SK-N-SH (cell line): ENCODE data around the gene LPCAT2. TPM values are rescaled to one million over a fixed set of nuclear protein-coding genes. Genes with fewer than 3 reads are reported as not detected.

Source experiments
- CTCF ChIA-PET: fragments of 300-600, 350-600 bp; formaldehyde crosslinking; extraction: SDS; loops from one replicate; lab custom pipeline; 2021; lab: Yijun Ruan, JAX
- POLR2A ChIA-PET: fragments of 350-600 bp; sonication (Branson Sonifier 250); formaldehyde crosslinking; extraction: SDS; loops from one replicate; lab custom pipeline; 2020; ENCODE audit warnings: antibody characterized with exemption, inconsistent platforms; lab: Yijun Ruan, JAX
- DNase-seq: peaks from one replicate; pipeline ENCODE4 v3.0.0; 2012
- H2AFZ ChIP-seq: fragments of 200-600 bp; sonication (generic); 2 replicates; pipeline ENCODE4 v1.8.1; 2016; ENCODE audit warnings: antibody characterized with exemption, mild to moderate bottlenecking, low read depth
- H3F3A ChIP-seq: fragments of 200-600 bp; sonication (generic); replicated peaks from 2 replicates; pipeline ENCODE3; 2016; ENCODE audit warnings: antibody characterized with exemption, mild to moderate bottlenecking; ENCODE audit not compliant: insufficient read depth
- H3K27ac ChIP-seq, 2 experiments: fragments of 200-500 bp in 1 of 2; fragments of 200-600 bp in 1 of 2; sonication (Bioruptor generic) in 1 of 2; sonication (generic), shearing (Covaris generic) in 1 of 2; 2 replicates each; pipeline versions ENCODE4 v1.5.1 to v1.6.1; 2014 to 2016; ENCODE audit warnings: low read depth in 2 of 2, inconsistent platforms in 1 of 2, low read length in 1 of 2, mild to moderate bottlenecking in 1 of 2, mixed read lengths in 1 of 2
- H3K27me3 ChIP-seq: fragments of 200-600 bp; sonication (generic), shearing (Covaris generic); 2 replicates; pipeline ENCODE4 v1.6.1; 2016; ENCODE audit warnings: mixed run types; ENCODE audit not compliant: insufficient read depth
- H3K36me3 ChIP-seq, 2 experiments: fragments of 200-500 bp in 1 of 2; fragments of 200-600 bp in 1 of 2; sonication (Bioruptor generic) in 1 of 2; sonication (generic) in 1 of 2; replicated peaks in 1 of 2; 2 replicates each; pipeline versions ENCODE3 to v1.5.1; 2014 to 2016; ENCODE audit warnings: low read length in 1 of 2, mild to moderate bottlenecking in 1 of 2; ENCODE audit not compliant: insufficient read depth in 2 of 2, control insufficient read depth in 1 of 2
- H3K4me1 ChIP-seq, 2 experiments: fragments of 200-500 bp in 1 of 2; fragments of 200-600 bp in 1 of 2; sonication (Bioruptor generic) in 1 of 2; sonication (generic), shearing (Covaris generic) in 1 of 2; 2 replicates each; pipeline versions ENCODE4 v1.5.1 to v1.6.1; 2014 to 2016; ENCODE audit warnings: low read depth in 1 of 2, low read length in 1 of 2, mixed run types in 1 of 2; ENCODE audit not compliant: insufficient read depth in 2 of 2, control insufficient read depth in 1 of 2
- H3K4me2 ChIP-seq: fragments of 200-600 bp; sonication (generic), shearing (Covaris generic); 2 replicates; pipeline ENCODE4 v1.6.1; 2017; ENCODE audit warnings: mixed run types
- H3K4me3 ChIP-seq, 2 experiments: fragments of 200-500 bp in 1 of 2; fragments of 200-600 bp in 1 of 2; sonication (Bioruptor generic) in 1 of 2; sonication (generic), shearing (Covaris generic) in 1 of 2; 2 replicates each; pipeline versions ENCODE4 v1.5.1 to v1.8.1; 2014 to 2016; ENCODE audit warnings: low read depth in 2 of 2, inconsistent platforms in 1 of 2, low read length in 1 of 2, mild to moderate bottlenecking in 1 of 2, mixed read lengths in 1 of 2, moderate library complexity in 1 of 2
- H3K79me2 ChIP-seq: fragments of 200-600 bp; sonication (generic); 2 replicates; pipeline ENCODE4 v1.8.1; 2017; ENCODE audit warnings: mild to moderate bottlenecking; ENCODE audit not compliant: insufficient read depth
- H3K9ac ChIP-seq: fragments of 200-600 bp; sonication (generic); 2 replicates; pipeline ENCODE4 v1.6.1; 2017; ENCODE audit warnings: mixed run types
- H3K9me2 ChIP-seq: fragments of 200-600 bp; sonication (generic); 2 replicates; pipeline ENCODE4 v1.6.1; 2017; ENCODE audit warnings: mixed run types
- H3K9me3 ChIP-seq: fragments of 200-600 bp; sonication (generic); 2 replicates; pipeline ENCODE4 v1.6.1; 2017; ENCODE audit warnings: mixed run types, mild to moderate bottlenecking, moderate library complexity
- H4K20me1 ChIP-seq: fragments of 200-600 bp; sonication (generic); 2 replicates; pipeline ENCODE4 v1.6.1; 2017; ENCODE audit warnings: mild to moderate bottlenecking, mixed run types; ENCODE audit not compliant: insufficient read depth
- CHD2 ChIP-seq: fragments of 150-350 bp; IDR thresholded peaks from 2 replicates; pipeline ENCODE4 v1.6.1; 2018; ENCODE audit warnings: low read length; ENCODE audit not compliant: partially characterized antibody
- ELF1 ChIP-seq: IDR thresholded peaks from 2 replicates; pipeline ENCODE4 v1.4.0; 2012
- EZH2phosphoT487 ChIP-seq: fragments of 200-600 bp; sonication (generic); IDR thresholded peaks from 2 replicates; pipeline ENCODE4 v1.6.1; 2017; ENCODE audit warnings: low read depth, mixed run types, mild to moderate bottlenecking, antibody characterized with exemption, moderate library complexity, borderline replicate concordance
- FOSL2 ChIP-seq: IDR thresholded peaks from 2 replicates; pipeline ENCODE4 v1.4.0; 2012; ENCODE audit warnings: low read depth, mild to moderate bottlenecking, moderate library complexity, borderline replicate concordance
- FOXJ3 ChIP-seq: sonication (generic); formaldehyde crosslinking; IDR thresholded peaks from 2 replicates; pipeline ENCODE4 v1.5.1; 2020; ENCODE audit warnings: mild to moderate bottlenecking, missing genetic modification reagents
- FOXM1 ChIP-seq: IDR thresholded peaks from 2 replicates; pipeline ENCODE4 v1.4.0; 2012; ENCODE audit warnings: low read depth, mild to moderate bottlenecking
- GABPA ChIP-seq: IDR thresholded peaks from 2 replicates; pipeline ENCODE4 v1.4.0; 2012; ENCODE audit warnings: low read depth, mild to moderate bottlenecking
- GATA2 ChIP-seq: sonication (generic); formaldehyde crosslinking; IDR thresholded peaks from 2 replicates; pipeline ENCODE4 v1.5.0; 2020; ENCODE audit warnings: mild to moderate bottlenecking, missing genetic modification reagents
- IRF3 ChIP-seq: fragments of 150-350 bp; IDR thresholded peaks from 2 replicates; pipeline ENCODE4 v1.6.1; 2016; ENCODE audit warnings: mild to moderate bottlenecking, low read depth, low read length
- JUND ChIP-seq: IDR thresholded peaks from 2 replicates; pipeline ENCODE4 v1.4.0; 2012
- MEF2A ChIP-seq: IDR thresholded peaks from 2 replicates; pipeline ENCODE4 v1.4.0; 2012; ENCODE audit warnings: low read depth, borderline replicate concordance
- MXI1 ChIP-seq: IDR thresholded peaks from 2 replicates; pipeline ENCODE4 v1.6.1; 2012; ENCODE audit warnings: mild to moderate bottlenecking, low read depth, low read length, improper control_type of control experiment
- NRF1 ChIP-seq: IDR thresholded peaks from 2 replicates; pipeline ENCODE4 v1.6.1; 2012; ENCODE audit warnings: low read depth, mild to moderate bottlenecking, low read length
- POLR2AphosphoS5 ChIP-seq: IDR thresholded peaks from 2 replicates; pipeline ENCODE4 v1.6.1; 2012; ENCODE audit warnings: low read depth, low read length
- RAD21 ChIP-seq: IDR thresholded peaks from 2 replicates; pipeline ENCODE4 v1.6.1; 2012; ENCODE audit warnings: mild to moderate bottlenecking, low read length
- RCOR1 ChIP-seq: fragments of 150-350 bp; IDR thresholded peaks from 2 replicates; pipeline ENCODE4 v1.6.1; 2017; ENCODE audit warnings: antibody characterized with exemption, low read length
- RFX5 ChIP-seq: IDR thresholded peaks from 2 replicates; pipeline ENCODE4 v1.6.1; 2012; ENCODE audit warnings: mild to moderate bottlenecking, improper control_type of control experiment, low read length
- RXRA ChIP-seq: IDR thresholded peaks from 2 replicates; pipeline ENCODE4 v1.4.0; 2012; ENCODE audit warnings: low read depth, mild to moderate bottlenecking, borderline replicate concordance
- SIN3A ChIP-seq: IDR thresholded peaks from 2 replicates; pipeline ENCODE4 v1.6.1; 2012; ENCODE audit warnings: low read depth, mild to moderate bottlenecking, low read length, moderate library complexity, borderline replicate concordance
- SMC3 ChIP-seq: IDR thresholded peaks from 2 replicates; pipeline ENCODE4 v1.6.1; 2012; ENCODE audit warnings: low read depth, low read length, improper control_type of control experiment
- TAF1 ChIP-seq: IDR thresholded peaks from 2 replicates; pipeline ENCODE4 v1.6.1; 2012; ENCODE audit warnings: low read depth, mild to moderate bottlenecking, low read length, moderate library complexity, borderline replicate concordance
- TCF12 ChIP-seq: IDR thresholded peaks from 2 replicates; pipeline ENCODE4 v1.4.0; 2012
- YY1 ChIP-seq: IDR thresholded peaks from 2 replicates; pipeline ENCODE4 v1.4.0; 2012; ENCODE audit warnings: low read depth, mild to moderate bottlenecking
- ZBTB33 ChIP-seq: IDR thresholded peaks from 2 replicates; pipeline ENCODE4 v1.4.0; 2012; ENCODE audit warnings: low read depth, borderline replicate concordance
- WGBS: methylation state at CpG from one replicate; pipeline ENCODE4 v1.1.6; 2017; ENCODE audit warnings: low lambda C conversion rate; 5-methylcytosine and 5-hydroxymethylcytosine counted together
- polyA plus RNA-seq, 3 experiments: library from polyadenylated mRNA; depleted of rRNA; stranded (reverse); fragments of >200 nt; gene quantifications; 2 replicates each; pipeline ENCODE4 v1.2.3, GENCODE V29; 2012
- TF ChIP-seq, protein P1 (sequence below): IDR thresholded peaks from 2 replicates; pipeline ENCODE4 v1.4.0; 2012; ENCODE audit warnings: low read depth, borderline replicate concordance
- TF ChIP-seq, protein P2 (sequence below): fragments of 200-600 bp; sonication (generic); IDR thresholded peaks from 2 replicates; pipeline ENCODE4 v1.6.1; 2017; ENCODE audit warnings: antibody characterized with exemption, mild to moderate bottlenecking, moderate library complexity
- TF ChIP-seq, protein P3 (sequence below): fragments of 150-350 bp; IDR thresholded peaks from 2 replicates; pipeline ENCODE4 v1.6.1; 2017; ENCODE audit warnings: antibody characterized with exemption, low read length, low read depth, borderline replicate concordance

Gene LPCAT2
- polyA plus RNA-seq, 1 of the 3 experiments (the other 2 are of a cell fraction): 9.1 TPM

- Histone ChIP-seq H3K4me3 (no peak overlapping the region), H3K9ac (peak overlapping the region; percentile 70), H3K27ac (peak overlapping the region; percentile 85 to 94), H3K9me3 (no peaks in the 10 kb centered on the region), H3K9me2 (no peaks in the 10 kb centered on the region), H4K20me1 (no peaks in the 10 kb centered on the region), H3K4me1 (peaks cover 59 to 78% of the 10 kb centered on the region in 2 experiments), H3F3A (peaks cover 88% of the 10 kb centered on the region), H3K79me2 (peaks cover 10% of the 10 kb centered on the region; the same call in 1 of the 2 replicates), H3K27me3 (no peaks in the 10 kb centered on the region), H2AFZ (no peak overlapping the region), H3K36me3 (peaks cover 57 to 70% of the 10 kb centered on the region in 2 experiments), H3K4me2 (peak overlapping the region; percentile 71; the same call in 1 of the 2 replicates)
- WGBS: 37% methylated on average over 10 of the region's 10 CpGs
- no peak for DNase-seq
- POLR2A ChIA-PET: interaction anchor here (1.0 to 4.2 kb wide), 4 partner anchors 20 to 161 kb away, joined by 3 to 18 read pairs (median 6); no protein-coding TSS in a partner anchor
- CTCF ChIA-PET: interaction anchor here (0.7 to 5.5 kb wide), 10 partner anchors 10 to 202 kb away, joined by 3 to 47 read pairs (median 8); no protein-coding TSS in a partner anchor
- TF ChIP-seq MXI1: no peak; the same call in 1 of the 2 replicates
- no peak for TF ChIP-seq IRF3
- TF ChIP-seq YY1: 0 out of 2 replicates have a peak, but pooled peaks have one; percentile 61
- peak; percentile 93 for TF ChIP-seq POLR2AphosphoS5
- peak; percentile 99 for TF ChIP-seq RXRA
- peak; percentile 98 for TF ChIP-seq JUND
- no peak for TF ChIP-seq RCOR1
- no peak for TF ChIP-seq CHD2
- peak; percentile 99 for TF ChIP-seq TCF12
- no peak for TF ChIP-seq SMC3
- no peak for TF ChIP-seq GATA2 (CRISPR knock-in tag)
- TF ChIP-seq, protein P1, sequence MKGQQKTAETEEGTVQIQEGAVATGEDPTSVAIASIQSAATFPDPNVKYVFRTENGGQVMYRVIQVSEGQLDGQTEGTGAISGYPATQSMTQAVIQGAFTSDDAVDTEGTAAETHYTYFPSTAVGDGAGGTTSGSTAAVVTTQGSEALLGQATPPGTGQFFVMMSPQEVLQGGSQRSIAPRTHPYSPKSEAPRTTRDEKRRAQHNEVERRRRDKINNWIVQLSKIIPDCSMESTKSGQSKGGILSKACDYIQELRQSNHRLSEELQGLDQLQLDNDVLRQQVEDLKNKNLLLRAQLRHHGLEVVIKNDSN: no peak
- TF ChIP-seq FOXM1: peak; percentile 97
- TF ChIP-seq TAF1: no peak; the same call in 1 of the 2 replicates
- no peak for TF ChIP-seq EZH2phosphoT487
- no peak for TF ChIP-seq NRF1
- TF ChIP-seq MEF2A: peak; percentile 45; the same call in 1 of the 2 replicates
- TF ChIP-seq FOXJ3 (CRISPR knock-in tag): no peak
- TF ChIP-seq ZBTB33: peak; percentile 89
- TF ChIP-seq ELF1: 0 out of 2 replicates have a peak, but pooled peaks have one; percentile 54
- TF ChIP-seq, protein P2, sequence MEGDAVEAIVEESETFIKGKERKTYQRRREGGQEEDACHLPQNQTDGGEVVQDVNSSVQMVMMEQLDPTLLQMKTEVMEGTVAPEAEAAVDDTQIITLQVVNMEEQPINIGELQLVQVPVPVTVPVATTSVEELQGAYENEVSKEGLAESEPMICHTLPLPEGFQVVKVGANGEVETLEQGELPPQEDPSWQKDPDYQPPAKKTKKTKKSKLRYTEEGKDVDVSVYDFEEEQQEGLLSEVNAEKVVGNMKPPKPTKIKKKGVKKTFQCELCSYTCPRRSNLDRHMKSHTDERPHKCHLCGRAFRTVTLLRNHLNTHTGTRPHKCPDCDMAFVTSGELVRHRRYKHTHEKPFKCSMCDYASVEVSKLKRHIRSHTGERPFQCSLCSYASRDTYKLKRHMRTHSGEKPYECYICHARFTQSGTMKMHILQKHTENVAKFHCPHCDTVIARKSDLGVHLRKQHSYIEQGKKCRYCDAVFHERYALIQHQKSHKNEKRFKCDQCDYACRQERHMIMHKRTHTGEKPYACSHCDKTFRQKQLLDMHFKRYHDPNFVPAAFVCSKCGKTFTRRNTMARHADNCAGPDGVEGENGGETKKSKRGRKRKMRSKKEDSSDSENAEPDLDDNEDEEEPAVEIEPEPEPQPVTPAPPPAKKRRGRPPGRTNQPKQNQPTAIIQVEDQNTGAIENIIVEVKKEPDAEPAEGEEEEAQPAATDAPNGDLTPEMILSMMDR: no peak
- TF ChIP-seq RFX5: no peak
- TF ChIP-seq SIN3A: peak; percentile 91
- TF ChIP-seq GABPA: no peak
- TF ChIP-seq, protein P3, sequence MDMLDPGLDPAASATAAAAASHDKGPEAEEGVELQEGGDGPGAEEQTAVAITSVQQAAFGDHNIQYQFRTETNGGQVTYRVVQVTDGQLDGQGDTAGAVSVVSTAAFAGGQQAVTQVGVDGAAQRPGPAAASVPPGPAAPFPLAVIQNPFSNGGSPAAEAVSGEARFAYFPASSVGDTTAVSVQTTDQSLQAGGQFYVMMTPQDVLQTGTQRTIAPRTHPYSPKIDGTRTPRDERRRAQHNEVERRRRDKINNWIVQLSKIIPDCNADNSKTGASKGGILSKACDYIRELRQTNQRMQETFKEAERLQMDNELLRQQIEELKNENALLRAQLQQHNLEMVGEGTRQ: no peak
- TF ChIP-seq FOSL2: peak; percentile 93
- TF ChIP-seq RAD21: no peak
Observed at GRCh38 chr16:55499951-55500529, 8.8 kb upstream of the LPCAT2 start.
